Activated CD4-positive, alpha-beta T cell treated with anti-CD3 and anti-CD28 coated beads for 24 hours (primary cell): Measurements from ENCODE around the gene TBPL1.
"Not testable (repeated sequence)": the region's sequence is repeated elsewhere in the genome, so short reads cannot be mapped to it uniquely, and the experiment has no call there.

Experiments
- DNase-seq, 2 donors: peaks; one replicate each; pipeline ENCODE4 v3.0.0-alpha.2; 2020; ENCODE audit warnings: low read depth in 2 of 2

The TBPL1 gene

DNA sequence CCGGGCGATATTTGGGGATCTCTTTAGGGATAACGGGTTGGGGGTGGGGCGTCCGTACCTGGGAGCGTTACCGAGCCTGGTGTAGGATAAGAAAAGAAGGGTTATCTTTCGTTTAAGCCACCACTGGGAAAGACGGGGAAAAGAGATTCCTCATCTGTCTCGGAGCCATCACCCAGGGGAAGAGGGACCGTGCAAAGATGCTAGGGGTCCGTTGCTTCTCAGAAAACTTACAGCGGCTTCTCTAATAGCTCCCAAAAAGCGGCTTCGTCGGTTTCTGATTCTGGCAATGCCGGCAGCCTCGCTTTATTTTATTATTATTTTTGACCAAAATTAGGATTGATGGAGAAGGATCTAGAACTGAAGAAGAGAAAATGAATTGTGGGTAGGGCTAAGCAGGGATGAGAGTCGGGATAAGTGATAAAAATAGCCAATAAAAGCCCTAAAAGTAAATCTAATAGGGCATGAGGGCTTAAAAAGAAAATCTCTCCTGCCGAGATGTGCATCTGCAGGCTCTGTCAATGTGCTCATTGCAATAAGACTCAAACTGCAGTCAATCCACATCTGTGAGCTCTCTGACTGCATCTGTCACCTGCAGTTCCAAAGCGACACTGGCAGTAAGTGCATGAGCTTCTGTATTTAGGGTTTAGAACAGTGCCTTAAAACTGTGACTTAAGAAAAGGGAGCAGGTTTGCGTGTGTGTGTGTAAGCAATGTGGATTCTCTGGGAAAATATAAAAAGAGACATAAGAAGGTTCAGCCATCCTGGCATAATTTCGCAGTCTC, 801 bp downstream of the TBPL1 start:
- DNase-seq = no peak

DNA sequence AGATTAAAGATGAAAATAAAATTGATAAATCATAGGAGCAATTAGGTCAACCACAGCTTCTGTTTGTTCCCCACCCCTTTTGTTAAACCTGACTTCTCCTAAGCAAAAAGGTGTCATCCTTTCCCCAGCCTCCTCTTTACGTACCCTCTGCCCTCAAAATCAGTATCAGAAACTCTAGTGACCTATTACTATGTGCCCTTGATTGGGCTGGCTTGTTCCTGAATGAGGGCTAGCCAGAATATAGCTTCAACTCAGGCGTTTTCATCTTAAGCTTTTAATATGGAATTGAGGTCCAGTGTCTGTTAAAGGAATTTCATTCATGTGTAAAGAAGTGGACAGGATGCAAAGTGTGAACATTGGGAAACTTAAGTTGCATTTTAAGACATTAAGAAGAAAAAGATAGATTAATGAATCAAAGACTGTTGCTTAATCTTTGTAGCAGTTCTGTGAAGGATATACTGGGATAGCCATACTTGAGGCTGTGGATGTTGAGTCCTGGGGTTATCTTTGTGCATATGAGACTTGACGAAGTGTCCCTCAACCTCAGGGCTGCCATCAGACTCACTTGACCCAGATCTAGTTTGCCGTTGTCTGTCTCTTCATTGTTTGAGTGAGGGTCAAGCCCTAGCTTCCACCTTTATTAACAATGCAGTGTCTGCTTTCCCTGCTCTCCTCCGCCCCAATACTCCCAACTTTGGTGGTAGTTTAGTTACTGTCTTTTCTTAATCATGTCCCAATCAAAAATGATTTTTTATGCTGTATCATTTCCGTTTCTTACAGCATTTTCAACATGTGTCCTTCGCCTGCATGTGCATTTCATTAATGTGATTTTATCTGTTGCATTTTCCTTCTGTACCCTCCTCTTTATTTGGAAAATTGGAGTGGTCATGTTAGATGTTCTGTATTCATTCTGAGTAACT, 1.9 kb downstream of the TBPL1 start:
- no peak for DNase-seq

DNA sequence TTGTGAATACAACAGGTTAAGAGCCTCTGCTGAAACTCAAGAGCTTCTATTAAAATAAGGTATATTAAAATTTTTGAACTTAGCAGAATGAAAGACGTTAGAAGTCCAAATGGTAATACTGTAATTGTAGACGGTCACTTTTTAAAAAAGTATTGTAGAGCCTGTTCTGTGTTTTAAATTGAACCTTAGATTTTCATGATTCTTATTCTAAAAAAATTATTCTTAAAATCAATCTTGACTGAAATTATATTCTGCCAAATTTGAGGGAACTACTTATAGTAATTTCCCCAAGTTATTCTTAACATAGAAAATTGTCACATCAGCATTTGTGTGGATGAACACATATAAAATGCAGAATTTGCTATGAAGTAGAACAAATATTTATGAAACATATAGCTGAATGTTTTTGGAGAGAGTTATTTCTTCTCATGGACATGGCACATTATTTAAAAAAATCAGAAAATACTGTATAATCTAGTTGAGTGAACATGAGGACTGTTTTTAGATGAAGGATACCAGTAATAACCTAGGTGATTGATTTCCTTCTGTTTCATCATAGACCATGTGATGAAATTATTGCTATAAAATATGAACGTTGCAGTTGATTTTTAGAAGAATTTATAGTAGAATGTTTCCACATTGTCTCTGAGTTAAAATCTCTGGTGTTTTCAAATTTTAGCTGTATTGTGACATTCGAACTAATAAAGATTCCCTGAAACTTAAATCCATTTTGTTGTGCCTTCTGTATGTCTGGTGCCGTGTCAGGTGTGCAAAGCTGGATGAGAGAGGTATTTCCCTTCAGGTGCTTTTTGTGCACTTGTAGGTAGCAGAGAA, 2.8 kb downstream of the TBPL1 start:
- no peak for DNase-seq

DNA sequence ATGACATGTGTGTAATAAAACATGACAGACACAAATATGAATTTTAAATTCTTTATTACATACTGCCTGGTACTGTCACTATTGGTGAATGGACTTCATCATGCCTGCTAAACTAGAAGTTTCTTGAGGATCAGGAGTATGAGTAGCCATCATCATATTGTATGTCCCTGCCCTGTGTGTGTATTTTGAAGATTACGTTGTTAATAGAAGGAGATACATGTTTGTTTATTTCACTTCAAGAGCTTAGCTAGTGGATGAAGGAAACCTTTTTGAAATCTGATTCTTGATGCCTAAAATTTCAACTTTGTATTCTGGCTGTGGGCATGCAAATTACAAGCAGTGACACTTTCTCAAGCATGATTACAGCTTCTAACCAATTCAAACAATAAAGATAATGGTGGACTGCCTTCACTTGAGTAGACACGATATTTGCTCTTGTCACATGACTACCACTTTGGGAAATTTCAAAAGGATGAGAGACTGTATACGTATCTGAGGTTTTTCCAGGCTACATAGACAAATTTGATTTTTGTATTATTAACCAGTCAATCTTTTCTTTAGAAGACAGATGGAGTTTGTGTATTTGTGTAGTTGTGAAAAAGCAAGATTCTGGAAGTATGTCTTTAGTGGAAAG, 3.5 kb downstream of the TBPL1 start:
- no peak for DNase-seq

DNA sequence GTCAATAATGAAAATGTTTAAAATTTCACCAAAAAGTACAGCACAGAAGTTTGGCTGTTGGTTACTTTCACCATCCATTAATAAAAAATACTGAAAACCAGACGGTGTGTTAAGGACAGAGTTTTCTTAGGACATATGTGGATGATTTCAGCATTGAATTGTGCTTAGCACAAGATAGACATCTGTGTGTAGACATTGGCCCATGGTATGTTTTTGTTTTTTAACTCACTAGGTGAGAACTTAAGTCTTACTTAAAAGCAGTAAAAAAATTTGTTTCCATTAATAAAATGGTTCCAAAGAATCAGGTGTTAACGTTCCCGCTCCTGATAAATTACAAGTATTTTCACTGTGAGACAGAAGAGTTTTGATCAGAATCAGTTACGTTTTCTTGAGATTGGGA, 4.2 kb downstream of the TBPL1 start:
- no peak for DNase-seq

DNA sequence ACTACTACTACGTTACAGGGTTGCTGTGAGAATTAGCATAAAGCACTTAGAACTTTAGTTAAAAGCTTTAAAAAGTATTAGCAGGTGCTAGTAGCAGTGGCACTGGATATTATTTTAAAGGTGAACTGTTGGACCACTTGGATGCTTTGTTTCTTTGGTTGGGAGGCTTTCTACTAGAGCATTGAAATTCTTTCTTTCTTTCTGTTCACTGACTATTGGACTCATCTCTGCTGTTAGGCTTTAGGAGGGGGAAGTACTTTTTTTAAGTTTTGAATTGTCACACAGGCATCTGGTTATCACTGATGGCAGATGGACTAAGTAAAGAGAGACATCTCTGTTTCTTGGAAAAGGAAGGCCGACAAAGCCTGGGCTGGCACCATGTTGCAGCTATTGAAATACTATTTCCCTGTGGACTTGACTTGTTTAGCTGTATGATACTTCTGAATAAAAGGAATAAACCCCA, 4.8 kb downstream of the TBPL1 start:
- DNase-seq = no peak

DNA sequence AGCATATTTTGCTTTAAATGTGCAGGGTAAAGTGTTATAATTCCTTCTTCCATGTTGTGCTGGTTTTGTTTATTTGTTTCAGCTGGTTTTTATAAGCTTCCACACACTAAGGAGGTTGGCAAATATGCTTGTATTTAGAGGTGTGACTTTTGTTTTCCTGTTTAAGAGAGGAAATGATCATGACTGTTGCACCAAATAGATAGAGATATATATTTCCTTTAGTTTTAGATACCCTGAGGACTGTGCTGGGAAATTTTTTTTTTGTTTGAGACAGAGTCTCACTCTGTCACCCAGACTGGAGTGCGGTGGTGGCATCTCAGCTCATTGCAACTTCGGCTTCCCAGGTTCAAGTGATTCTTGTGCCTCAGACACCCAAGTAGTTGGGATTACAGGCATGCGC, 5.8 kb downstream of the TBPL1 start:
- DNase-seq = no peak

DNA sequence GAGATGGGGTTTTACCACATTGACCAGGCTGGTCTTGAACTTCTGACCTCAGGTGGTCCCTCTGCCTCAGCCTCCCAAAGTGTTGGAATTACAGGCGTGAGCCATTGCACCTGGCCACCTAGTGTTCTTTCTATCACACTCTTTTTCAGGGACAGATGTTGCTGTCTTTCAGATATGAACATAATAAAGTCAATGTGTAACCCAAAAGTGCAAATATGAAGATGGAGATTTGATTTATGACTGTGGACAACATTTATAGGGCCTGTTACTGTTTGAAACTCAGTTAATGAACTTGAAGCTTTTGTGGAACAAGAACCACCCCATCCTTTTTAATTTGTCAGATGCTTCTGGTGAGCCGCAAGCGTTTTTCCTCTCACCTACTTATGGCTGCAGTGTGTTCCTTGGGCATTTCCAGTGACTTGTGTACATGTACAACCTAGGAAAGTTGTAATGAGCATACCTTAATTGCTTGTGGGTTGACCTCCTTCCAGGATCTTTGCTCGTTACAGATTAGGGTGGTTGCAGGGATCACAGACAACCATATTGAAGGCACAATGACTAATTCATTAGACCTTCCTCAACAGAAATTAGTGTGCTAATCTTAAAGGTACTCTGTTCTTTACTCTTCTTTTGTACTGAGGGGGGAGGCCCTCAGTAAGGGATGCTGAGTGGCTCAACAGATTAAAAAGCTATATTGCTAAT, 6.8 kb downstream of the TBPL1 start:
- no peak for DNase-seq

DNA sequence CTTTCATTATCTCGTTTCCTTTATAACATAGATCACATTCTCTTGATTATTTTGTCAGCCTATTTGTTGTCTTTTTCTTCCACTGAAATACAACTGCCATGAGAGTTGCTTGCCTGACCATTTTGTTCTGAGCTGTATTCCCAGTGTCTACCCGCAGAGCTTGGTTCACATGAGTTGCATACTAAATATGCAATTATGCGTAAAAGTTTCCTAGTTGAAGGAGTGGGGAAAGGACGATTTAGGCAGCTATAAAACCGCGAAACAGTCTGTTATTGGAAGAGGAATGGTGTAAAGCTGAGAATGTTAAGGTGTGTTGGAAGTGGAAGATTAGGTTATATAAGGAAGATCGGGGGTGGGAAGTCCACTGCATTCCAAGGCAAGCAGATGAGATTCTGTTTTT, 8.8 kb downstream of the TBPL1 start:
- no peak for DNase-seq

DNA sequence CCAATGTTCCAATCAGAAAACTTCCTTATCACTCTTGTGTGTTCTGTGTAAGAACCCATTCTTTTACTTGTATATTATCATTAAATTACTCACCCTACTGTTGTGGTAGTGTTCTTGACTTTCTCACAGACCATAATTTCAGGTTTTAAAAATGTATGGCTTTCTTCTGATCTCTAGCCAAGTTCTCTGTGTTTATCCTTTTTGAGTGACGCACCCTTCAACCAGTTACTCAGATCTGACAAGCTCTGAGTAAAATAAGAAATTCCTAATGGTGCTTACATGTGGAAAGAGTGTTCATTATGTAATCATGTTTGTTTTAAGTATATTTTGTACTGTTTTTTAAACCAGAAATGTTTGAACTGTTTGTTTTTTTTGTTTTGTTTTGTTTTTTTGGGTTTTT, 11.0 kb downstream of the TBPL1 start:
- no peak for DNase-seq

DNA sequence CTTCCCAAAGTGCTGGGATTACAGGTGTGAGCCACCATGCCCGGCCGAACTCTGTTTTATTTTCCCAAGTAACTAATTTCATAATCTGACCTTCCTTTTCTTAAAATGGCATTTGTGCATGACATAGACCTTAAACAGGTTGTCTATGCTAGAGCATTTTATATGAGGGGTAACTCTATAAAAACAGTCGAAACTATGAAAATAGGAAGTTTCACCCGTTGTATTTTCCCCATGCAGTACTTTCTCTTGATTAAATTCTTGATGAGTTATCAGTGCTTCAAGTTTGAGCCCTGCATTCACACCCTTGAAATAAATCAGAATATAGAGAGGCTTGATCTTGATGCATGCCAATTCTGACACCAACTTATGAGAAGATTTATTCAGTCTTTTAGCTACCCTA, 11.7 kb downstream of the TBPL1 start:
- no peak for DNase-seq

DNA sequence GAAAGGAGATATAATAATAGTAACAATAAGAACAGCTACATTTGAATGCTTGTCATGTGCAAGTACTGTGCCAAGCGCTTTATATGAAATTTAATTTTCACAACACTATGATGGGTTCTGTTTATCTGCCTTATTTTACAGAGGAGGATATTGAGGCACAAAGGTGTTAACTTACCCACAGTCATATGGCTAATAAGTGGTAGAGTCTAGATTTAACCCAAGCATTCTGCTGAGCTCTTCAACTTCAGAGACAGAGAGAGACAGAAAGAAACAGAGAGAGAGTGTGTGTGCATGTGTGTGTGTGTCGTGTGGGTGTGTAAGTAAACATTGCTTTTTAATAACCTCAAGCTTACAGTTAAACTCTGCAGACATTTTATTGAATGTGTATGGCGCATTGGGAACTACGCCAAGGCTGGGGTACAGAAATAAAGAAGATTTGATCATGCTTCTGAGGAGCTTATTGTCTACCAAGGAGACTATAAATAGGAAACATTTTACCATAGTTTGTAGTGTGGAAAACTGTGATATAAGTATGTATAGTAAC, 12.9 kb downstream of the TBPL1 start:
- DNase-seq = no peak

DNA sequence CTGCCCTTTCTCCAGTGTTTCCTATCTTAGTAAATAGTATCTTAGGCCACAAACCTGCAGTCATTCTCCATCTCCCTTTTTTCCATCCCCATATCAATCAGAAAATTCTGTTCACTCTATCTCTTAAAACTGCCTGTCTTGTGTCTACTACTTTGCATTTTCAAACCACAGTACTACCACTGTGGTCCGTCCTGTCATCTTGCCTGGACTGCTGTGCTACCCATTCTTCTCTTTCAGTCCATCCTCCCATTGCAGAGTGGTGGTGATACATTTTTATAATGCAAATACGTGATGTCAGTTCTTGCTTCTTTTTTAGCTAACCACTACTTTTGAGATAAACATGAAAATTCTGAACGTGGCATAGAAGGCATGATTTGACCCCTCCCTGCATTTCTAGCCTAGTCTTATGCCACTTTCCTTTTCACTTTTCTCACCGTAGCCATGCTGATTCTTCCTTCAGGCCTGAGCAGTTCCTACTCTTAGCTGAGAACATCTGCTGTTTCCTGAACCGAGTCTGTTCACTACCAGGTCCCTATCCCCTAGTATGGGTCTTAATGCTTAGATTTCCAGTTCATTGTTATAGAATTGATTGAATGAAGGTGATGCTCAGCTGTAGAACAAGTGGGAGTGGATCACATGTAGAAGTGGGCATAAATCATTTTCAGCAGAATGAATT, 13.8 kb downstream of the TBPL1 start:
- no peak for DNase-seq

DNA sequence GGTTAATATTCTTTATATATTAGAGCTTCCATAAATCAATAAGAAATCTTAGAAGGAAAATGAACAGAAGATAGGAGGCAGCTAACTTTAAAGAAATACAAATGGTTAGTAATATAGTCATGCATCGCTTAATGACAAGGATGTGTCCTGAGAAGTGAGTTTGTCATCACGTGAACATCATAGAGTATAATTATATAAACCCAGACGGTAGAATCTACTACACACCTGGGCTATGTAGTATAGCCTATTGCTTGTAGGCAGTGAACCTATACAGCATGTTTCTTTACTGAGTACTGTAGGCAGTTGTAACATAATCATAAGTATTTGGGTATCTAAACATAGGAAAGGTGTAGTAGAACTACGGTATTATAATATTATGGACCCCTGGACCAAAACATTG, 14.3 kb downstream of the TBPL1 start:
- DNase-seq = no peak

DNA sequence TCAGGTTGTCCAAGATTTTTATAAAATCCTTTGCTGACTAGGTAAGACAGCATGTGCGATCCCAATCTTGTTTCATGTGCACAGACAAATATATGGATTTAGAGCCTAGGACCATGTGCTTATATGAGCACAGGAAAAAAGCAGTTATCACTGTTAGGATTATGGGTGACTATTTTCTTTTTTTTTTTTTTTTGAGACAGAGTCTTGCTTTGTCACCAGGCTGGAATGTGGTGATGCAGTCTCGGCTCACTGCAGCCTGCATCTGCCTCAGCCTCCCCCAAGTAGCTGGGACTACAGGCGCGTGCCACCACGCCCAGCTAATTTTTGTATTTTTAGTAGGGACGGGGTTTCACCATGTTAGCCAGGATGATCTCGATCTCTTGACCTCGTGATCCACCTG, 14.8 kb downstream of the TBPL1 start:
- not testable (repeated sequence) for DNase-seq

DNA sequence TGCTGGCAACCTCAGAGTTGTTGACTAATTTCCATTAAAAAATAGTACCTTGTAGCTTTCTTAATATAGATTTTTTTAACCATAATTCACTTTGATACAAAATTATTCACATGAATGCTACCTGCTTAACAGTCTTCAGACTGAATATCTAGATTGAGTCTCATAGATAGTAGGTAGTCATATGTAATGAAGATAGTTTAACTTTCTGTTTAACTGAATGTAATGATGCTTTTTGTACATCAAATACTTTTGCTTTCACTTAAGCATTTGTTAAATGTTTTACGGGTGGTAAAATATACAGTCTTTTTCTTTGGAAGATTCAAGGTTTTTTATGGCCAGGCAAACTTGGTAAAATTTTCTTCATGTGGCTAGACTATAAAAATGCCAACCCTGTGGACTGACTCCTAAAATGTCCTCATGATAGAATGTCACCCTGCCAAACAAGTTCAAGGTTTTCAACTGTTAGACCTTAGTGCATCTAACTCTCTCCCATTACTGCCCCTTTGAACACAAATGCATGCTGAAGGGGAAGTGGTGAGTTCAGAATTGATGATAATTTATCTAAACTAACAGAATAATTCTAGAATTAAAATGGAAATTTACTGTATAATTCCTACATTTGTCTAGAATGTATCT, 16.4 kb downstream of the TBPL1 start:
- DNase-seq = no peak

DNA sequence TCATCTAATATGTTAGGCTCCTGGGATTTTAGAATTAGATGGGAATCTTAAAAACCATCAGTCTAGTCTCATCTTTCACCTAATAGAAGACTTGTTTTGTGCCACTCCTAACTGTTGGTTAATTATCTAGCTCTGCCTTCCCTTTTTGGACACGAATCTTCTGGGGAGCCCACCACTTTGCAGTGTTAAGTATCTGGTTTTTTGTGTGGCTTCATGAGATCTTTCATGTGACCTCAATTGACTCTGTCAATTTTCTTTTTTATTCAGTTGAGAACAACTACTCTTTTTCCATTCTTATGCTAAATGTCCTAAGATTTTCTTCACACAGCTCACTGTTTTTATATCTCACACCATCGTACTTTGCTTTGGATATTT, 16.9 kb downstream of the TBPL1 start:
- no peak for DNase-seq

DNA sequence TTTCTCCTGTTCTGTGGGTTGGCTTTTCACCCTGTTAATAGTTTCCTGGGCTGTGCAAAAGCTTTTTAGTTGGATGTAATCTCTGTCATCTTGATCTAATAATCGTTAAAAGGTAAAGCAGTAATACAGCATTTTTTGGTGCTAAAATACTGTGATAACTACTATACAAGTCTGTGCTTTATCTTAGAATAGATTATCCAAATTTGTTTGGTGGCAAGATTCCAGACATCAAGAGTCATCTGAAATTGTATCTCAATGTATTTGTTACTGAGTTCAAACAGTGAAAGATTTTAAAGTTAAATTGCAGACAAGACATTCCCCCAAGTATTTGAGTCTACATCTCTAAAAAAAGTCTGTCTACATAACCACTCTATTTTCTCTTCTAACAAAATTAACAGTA, 18.8 kb downstream of the TBPL1 start:
- no peak for DNase-seq

DNA sequence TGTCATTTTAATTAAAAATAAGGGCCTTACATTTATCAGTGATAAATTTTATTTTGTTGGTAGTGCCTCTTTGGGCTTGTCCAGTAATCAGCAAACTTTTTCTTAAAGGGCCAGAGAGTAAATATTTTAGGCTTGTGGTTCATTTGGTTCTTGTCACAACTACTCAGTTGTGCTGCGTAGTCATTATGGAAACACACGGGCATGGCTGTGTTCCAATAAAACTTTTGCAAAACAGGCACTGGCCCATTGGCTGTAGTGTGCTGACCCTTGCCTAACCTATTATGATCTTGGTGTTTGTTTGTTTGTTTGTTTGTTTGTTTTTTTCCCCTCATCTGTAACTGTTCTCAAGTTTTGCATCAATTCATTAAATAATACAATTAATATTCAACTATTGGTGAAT, 19.4 kb downstream of the TBPL1 start:
- DNase-seq = no peak
